Measurements from ENCODE around the gene NOTCH1.

NOTCH1 gene

GRCh38 chr9:136499071-136499934 lies 46.5 kb downstream of the NOTCH1 start:
- DNase-seq = no peak

- no peak for DNase-seq
Observed at GRCh38 chr9:136497916-136498695, 47.7 kb downstream of the NOTCH1 start.

GRCh38 chr9:136496801-136497620 lies 48.8 kb downstream of the NOTCH1 start:
- DNase-seq = no peak

GRCh38 chr9:136496181-136496580 lies 49.7 kb downstream of the NOTCH1 start:
- no peak for DNase-seq

GRCh38 chr9:136495238-136495800 lies 50.5 kb downstream of the NOTCH1 start:
- no peak for DNase-seq

GRCh38 chr9:136494531-136495215 lies 51.2 kb downstream of the NOTCH1 start:
- DNase-seq = no peak

- DNase-seq = no peak
Observed at GRCh38 chr9:136494012-136494411, 51.8 kb downstream of the NOTCH1 start.

GRCh38 chr9:136493567-136493971 lies 52.3 kb downstream of the NOTCH1 start:
- DNase-seq = no peak

- no peak for DNase-seq
Observed at GRCh38 chr9:136492978-136493522, 52.8 kb downstream of the NOTCH1 start.

GRCh38 chr9:136489731-136490130 lies 56.1 kb downstream of the NOTCH1 start:
- no peak for DNase-seq

GRCh38 chr9:136488247-136489214 lies 57.3 kb downstream of the NOTCH1 start:
- DNase-seq = peak; percentile 32 to 43

- DNase-seq = no peak
Observed at GRCh38 chr9:136487672-136488071, 58.2 kb downstream of the NOTCH1 start.

- no peak for DNase-seq
Observed at GRCh38 chr9:136486823-136487620, 58.8 kb downstream of the NOTCH1 start.

GRCh38 chr9:136486131-136486530 lies 59.7 kb downstream of the NOTCH1 start:
- no peak for DNase-seq

GRCh38 chr9:136485049-136486045 lies 60.5 kb downstream of the NOTCH1 start:
- peak; percentile 30 to 62 for DNase-seq

GRCh38 chr9:136484153-136485048 lies 61.4 kb downstream of the NOTCH1 start:
- DNase-seq = no peak

- peak; percentile 86 to 94 for DNase-seq
Observed at GRCh38 chr9:136483589-136484152, 62.2 kb downstream of the NOTCH1 start.

All from NCI-H1930 (cell line).